H1 (cell line): ENCODE measurements around the gene BLTP2. TPM values are rescaled to one million over a fixed set of nuclear protein-coding genes. Genes with fewer than 3 reads are reported as not detected.

Source experiments
- CTCF ChIA-PET: fragments of 300-600 bp; sonication (Branson Sonifier 250); formaldehyde crosslinking; loops from one replicate; lab custom pipeline; 2021; ENCODE audit not compliant: partially characterized antibody; lab: Charles Lee
- POLR2A ChIA-PET: fragments of 300-600 bp; sonication (Branson Sonifier 250); formaldehyde crosslinking; loops from one replicate; lab custom pipeline; 2021; ENCODE audit warnings: inconsistent platforms; ENCODE audit not compliant: partially characterized antibody; lab: Charles Lee
- DNase-seq, 2 experiments: peaks; one replicate each; pipeline versions ENCODE4 v3.0.0 to v3.0.0-alpha.2; 2010 to 2022; ENCODE audit warnings: low spot score in 2 of 2, low read depth in 1 of 2, mixed read lengths in 1 of 2
- FAIRE-seq: peaks from 2 replicates; lab custom pipeline; 2011; peaks lifted over from hg19 to GRCh38; lab: Jason Lieb, UNC
- H2AFZ ChIP-seq: 2 replicates; pipeline ENCODE4 v1.8.1; 2012; ENCODE audit warnings: low read length, inconsistent platforms
- H2AK5ac ChIP-seq: 2 replicates; pipeline ENCODE4 v1.6.1; 2013; ENCODE audit warnings: low read depth, low read length
- H2BK120ac ChIP-seq: replicated peaks from 2 replicates; pipeline ENCODE3; 2013; ENCODE audit warnings: low read depth, low read length, inconsistent platforms
- H2BK12ac ChIP-seq: 2 replicates; pipeline ENCODE4 v1.6.1; 2013; ENCODE audit warnings: low read depth, low read length
- H2BK15ac ChIP-seq: 2 replicates; pipeline ENCODE4 v1.6.1; 2013; ENCODE audit warnings: low read length
- H2BK20ac ChIP-seq: 2 replicates; pipeline ENCODE4 v1.6.1; 2013; ENCODE audit warnings: low read length
- H2BK5ac ChIP-seq: 2 replicates; pipeline ENCODE4 v1.6.1; 2013; ENCODE audit warnings: low read depth, low read length
- H3K14ac ChIP-seq: 2 replicates; pipeline ENCODE4 v1.6.1; 2013; ENCODE audit warnings: inconsistent platforms; ENCODE audit not compliant: insufficient read length
- H3K18ac ChIP-seq: 2 replicates; pipeline ENCODE4 v1.6.1; 2013; ENCODE audit warnings: low read length; ENCODE audit errors: extremely low read depth
- H3K23ac ChIP-seq: 2 replicates; pipeline ENCODE4 v1.6.1; 2013; ENCODE audit warnings: inconsistent platforms; ENCODE audit not compliant: insufficient read length
- H3K23me2 ChIP-seq: 2 replicates; pipeline ENCODE4 v1.6.1; 2013; ENCODE audit warnings: low read depth, low read length
- H3K27ac ChIP-seq: 2 replicates; pipeline ENCODE4 v1.6.1; 2011; ENCODE audit warnings: low read depth, low read length, inconsistent platforms
- H3K27me3 ChIP-seq, 4 experiments: replicated peaks in 1 of 4; 1 replicate in 1 of 4; 2 replicates in 3 of 4; pipeline versions ENCODE4 v1.6.1 to v1.8.1; 2011 to 2013; ENCODE audit warnings: low read length in 3 of 4, mild to moderate bottlenecking in 3 of 4, inconsistent platforms in 2 of 4, mixed read lengths in 2 of 4, moderate library complexity in 1 of 4; ENCODE audit not compliant: control insufficient read depth in 3 of 4, insufficient read depth in 3 of 4; ENCODE audit errors: extremely low read depth in 1 of 4
- H3K36me3 ChIP-seq, 4 experiments: 2 replicates each; pipeline versions ENCODE4 v1.6.1 to v1.8.1; 2011 to 2013; ENCODE audit warnings: mild to moderate bottlenecking in 4 of 4, low read length in 3 of 4, moderate library complexity in 2 of 4, control low read depth in 1 of 4, inconsistent platforms in 1 of 4; ENCODE audit not compliant: insufficient read depth in 4 of 4, control insufficient read depth in 2 of 4
- H3K4ac ChIP-seq: replicated peaks from 2 replicates; pipeline ENCODE3; 2013; ENCODE audit warnings: low read length, low read depth, mixed read lengths, inconsistent platforms; ENCODE audit not compliant: insufficient read length
- H3K4me1 ChIP-seq, 4 experiments: replicated peaks in 1 of 4; 1 replicate in 1 of 4; 2 replicates in 3 of 4; pipeline versions ENCODE4 v1.6.1 to v1.8.1; 2011 to 2013; ENCODE audit warnings: low read length in 3 of 4, inconsistent platforms in 2 of 4, mixed read lengths in 1 of 4; ENCODE audit not compliant: insufficient read depth in 4 of 4, control insufficient read depth in 3 of 4
- H3K4me2 ChIP-seq, 2 experiments: 2 replicates each; pipeline versions ENCODE4 v1.6.1 to v1.8.1; 2011 to 2013; ENCODE audit warnings: low read depth in 2 of 2, low read length in 2 of 2, control low read depth in 1 of 2, inconsistent platforms in 1 of 2, mild to moderate bottlenecking in 1 of 2; ENCODE audit not compliant: insufficient read depth in 1 of 2
- H3K4me3 ChIP-seq, 4 experiments: fragments of 200-600, 300-600 bp in 1 of 4; sonication (generic), shearing (Covaris generic), sonication (Bioruptor Twin) in 1 of 4; 2 replicates each; pipeline versions ENCODE4 v1.5.1 to v1.8.1; 2011 to 2016; ENCODE audit warnings: low read length in 4 of 4, low read depth in 3 of 4, control low read depth in 2 of 4, inconsistent platforms in 2 of 4, mild to moderate bottlenecking in 2 of 4, mixed read lengths in 1 of 4, moderate library complexity in 1 of 4; ENCODE audit not compliant: insufficient read depth in 2 of 4; ENCODE audit errors: extremely low read depth in 1 of 4
- H3K56ac ChIP-seq: replicated peaks from 2 replicates; pipeline ENCODE3; 2013; ENCODE audit warnings: low read depth, mild to moderate bottlenecking, mixed read lengths, low read length, inconsistent platforms; ENCODE audit not compliant: insufficient read length
- H3K79me1 ChIP-seq: 2 replicates; pipeline ENCODE4 v1.6.1; 2013; ENCODE audit warnings: low read depth, low read length, control low read depth
- H3K79me2 ChIP-seq, 2 experiments: 2 replicates each; pipeline versions ENCODE4 v1.6.1 to v1.8.1; 2012 to 2013; ENCODE audit warnings: low read length in 2 of 2, mild to moderate bottlenecking in 2 of 2, inconsistent platforms in 1 of 2; ENCODE audit not compliant: insufficient read depth in 2 of 2, control insufficient read depth in 1 of 2
- H3K9ac ChIP-seq, 4 experiments: replicated peaks in 1 of 4; 1 replicate in 1 of 4; 2 replicates in 3 of 4; pipeline versions ENCODE4 v1.6.1 to v1.8.1; 2011 to 2013; ENCODE audit warnings: low read depth in 3 of 4, low read length in 3 of 4, control low read depth in 2 of 4, mild to moderate bottlenecking in 2 of 4, moderate library complexity in 2 of 4, inconsistent platforms in 1 of 4; ENCODE audit errors: extremely low read depth in 1 of 4
- H3K9me3 ChIP-seq, 2 experiments: 2 replicates each; pipeline versions ENCODE4 v1.6.1 to v1.8.1; 2012 to 2013; ENCODE audit warnings: mild to moderate bottlenecking in 2 of 2, moderate library complexity in 2 of 2, control low read depth in 1 of 2, inconsistent platforms in 1 of 2, low read depth in 1 of 2, low read length in 1 of 2, mixed read lengths in 1 of 2; ENCODE audit not compliant: insufficient read depth in 2 of 2
- H4K20me1 ChIP-seq, 2 experiments: replicated peaks in 1 of 2; 2 replicates each; pipeline versions ENCODE3 to v1.8.1; 2011 to 2013; ENCODE audit warnings: inconsistent platforms in 2 of 2, low read length in 2 of 2, mild to moderate bottlenecking in 1 of 2; ENCODE audit not compliant: insufficient read depth in 2 of 2, control insufficient read depth in 1 of 2
- H4K5ac ChIP-seq: 2 replicates; pipeline ENCODE4 v1.6.1; 2013; ENCODE audit warnings: low read length, low read depth, mixed read lengths, inconsistent platforms; ENCODE audit not compliant: insufficient read length
- H4K8ac ChIP-seq: 2 replicates; pipeline ENCODE4 v1.8.0; 2013; ENCODE audit warnings: mild to moderate bottlenecking, moderate library complexity, low read length, inconsistent platforms; ENCODE audit not compliant: insufficient read depth; ENCODE audit errors: extremely low read depth
- H4K91ac ChIP-seq: replicated peaks from 2 replicates; pipeline ENCODE3; 2013; ENCODE audit warnings: low read length, mixed read lengths, inconsistent platforms; ENCODE audit not compliant: insufficient read length
- CHD1 ChIP-seq: IDR thresholded peaks from 2 replicates; pipeline ENCODE4 v1.6.1; 2012; ENCODE audit warnings: low read depth, low read length, improper control_type of control experiment
- EZH2 ChIP-seq: fragments of 200-600 bp; sonication (generic); IDR thresholded peaks from 2 replicates; pipeline ENCODE4 v1.7.1; 2012; ENCODE audit warnings: low read depth, mild to moderate bottlenecking, moderate library complexity, low read length, inconsistent platforms; ENCODE audit not compliant: severe bottlenecking
- GTF2F1 ChIP-seq: IDR thresholded peaks from 2 replicates; pipeline ENCODE4 v1.6.1; 2012; ENCODE audit warnings: low read depth, low read length, improper control_type of control experiment, borderline replicate concordance
- POLR2A ChIP-seq, 2 experiments: IDR thresholded peaks; 1 replicate in 1 of 2; 2 replicates in 1 of 2; pipeline ENCODE4 v1.6.1; 2011; ENCODE audit warnings: low read depth in 2 of 2, low read length in 2 of 2, mild to moderate bottlenecking in 2 of 2; ENCODE audit errors: control extremely low read depth in 1 of 2
- SP2 ChIP-seq: IDR thresholded peaks from 2 replicates; pipeline ENCODE4 v1.6.1; 2012; ENCODE audit warnings: mild to moderate bottlenecking, low read length, inconsistent platforms
- whole genome bisulfite sequencing, 2 experiments: shearing (Covaris generic) in 1 of 2; methylation state at CpG; one replicate each; pipeline versions ENCODE4 v1.1.6 to v1.1.7; 2013 to 2015; ENCODE audit warnings: low lambda C conversion rate in 2 of 2, mixed read lengths in 2 of 2, inconsistent platforms in 1 of 2, low coverage in 1 of 2, missing lambda C conversion rate in 1 of 2; ENCODE audit not compliant: insufficient replicate concordance in 2 of 2, insufficient coverage in 1 of 2, insufficient read length in 1 of 2; ENCODE audit errors: extremely low coverage in 1 of 2, missing lambda C conversion rate in 1 of 2; 5-methylcytosine and 5-hydroxymethylcytosine counted together
- polyA plus RNA-seq, 7 experiments: library from polyadenylated mRNA; depleted of rRNA in 3 of 7; stranded (reverse) in 5 of 7; unstranded in 2 of 7; fragments of >200 nt in 5 of 7; fragments of 200-250 nt in 2 of 7; gene quantifications; 1 replicate in 5 of 7; 2 replicates in 1 of 7; 4 replicates in 1 of 7; pipeline versions ENCODE4 v1.2.1 to v1.2.3, GENCODE V29; 2011 to 2013; ENCODE audit warnings: missing spikeins in 2 of 7, mixed read lengths in 2 of 7
- total RNA-seq: library from RNA; stranded (reverse); fragmentation: NEBNext Ultra II Directional; extraction: Animal tissue kit (Norgen Biotek cat#: 25700); gene quantifications from 2 replicates; pipeline ENCODE4 v1.2.1, GENCODE V29; 2021

BLTP2 gene
- total and polyA plus RNA-seq, 2 of the 8 experiments (the other 6 are each of a cell fraction or from before 2014, with no cell fraction given) = 80.9 to 140 TPM

- Histone ChIP-seq H3K27ac (no peak overlapping the region), H3K23me2 (peaks cover 3% of the 10 kb centered on the region; the same call in 1 of the 2 replicates), H3K56ac (no peak overlapping the region), H3K9me3 (peaks cover 0 to 17% of the 10 kb centered on the region in 2 experiments; a peak in 3 of 4 replicates), H3K36me3 (peaks cover 0 to 25% (median 9%) of the 10 kb centered on the region in 4 experiments; a peak in 5 of 8 replicates), H2BK12ac (no peak overlapping the region), H3K14ac (no peak overlapping the region), H4K20me1 (peaks cover 0 to 5% of the 10 kb centered on the region in 2 experiments), H3K18ac (no peak overlapping the region), H3K4me1 (0 out of 7 replicates have a peak, but pooled peaks cover 0 to 2% (median 0%) of the 10 kb centered on the region in 4 experiments), H2BK15ac (no peak overlapping the region), H3K23ac (no peak overlapping the region), H4K8ac (no peak overlapping the region), H4K5ac (no peak overlapping the region), H2BK5ac (no peak overlapping the region), H4K91ac (no peak overlapping the region), H3K9ac (no peak overlapping the region), H3K27me3 (no peaks in the 10 kb centered on the region), H2BK20ac (no peak overlapping the region), H2AFZ (no peak overlapping the region), H3K4me3 (no peak overlapping the region), H3K79me2 (peaks cover 13 to 39% of the 10 kb centered on the region in 2 experiments; a peak in 3 of 4 replicates), H3K4me2 (no peak overlapping the region), H3K4ac (no peak overlapping the region), H2BK120ac (no peak overlapping the region), H3K79me1 (peaks cover 5% of the 10 kb centered on the region), H2AK5ac (no peak overlapping the region)
- FAIRE-seq = no peak
- no peak for DNase-seq
- TF ChIP-seq CHD1 = no peak
- no peak for TF ChIP-seq GTF2F1
- no peak for TF ChIP-seq EZH2
- TF ChIP-seq POLR2A (IDR thresholded peaks at IDR 0.05; ENCODE audit: control extremely low read depth in 1 of 2, low read depth in 2 of 2, low read length in 2 of 2) = no peak
- no peak for TF ChIP-seq SP2
- CTCF ChIA-PET = interaction anchor here (0.6 to 1.5 kb wide), 4 partner anchors 9 to 15 kb away, joined by 3 to 5 read pairs (median 3); no protein-coding TSS in a partner anchor
- POLR2A ChIA-PET = interaction anchor here (0.7 to 1.3 kb wide), 2 partner anchors 16 to 34 kb away, joined by 3 read pairs; no protein-coding TSS in a partner anchor
- 96% methylated on average over 5 of the region's 5 CpGs; no CpG with 5 or more reads in 1 of the 2 experiments for whole genome bisulfite sequencing, 2 experiments
Measured at GRCh38 chr17:28657756-28658155, 12.8 kb upstream of the BLTP2 start.
